KMS-11 (cell line): ENCODE measurements around the gene TENM3.

ENCODE experiments used
- H2AFZ ChIP-seq: fragments of 200-600 bp; sonication (generic); 2 replicates; pipeline ENCODE4 v1.6.1; 2016; ENCODE audit warnings: antibody characterized with exemption, mixed run types, low read depth
- H3K27ac ChIP-seq: fragments of 200-600 bp; sonication (generic); 2 replicates; pipeline ENCODE4 v1.6.1; 2016; ENCODE audit warnings: mild to moderate bottlenecking, mixed run types
- H3K27me3 ChIP-seq: fragments of 200-600 bp; sonication (generic); 2 replicates; pipeline ENCODE4 v1.6.1; 2017; ENCODE audit warnings: mild to moderate bottlenecking, low read depth, mixed run types, moderate library complexity; ENCODE audit not compliant: insufficient read depth
- H3K36me3 ChIP-seq: fragments of 200-600 bp; sonication (generic); 2 replicates; pipeline ENCODE4 v1.6.1; 2017; ENCODE audit warnings: mild to moderate bottlenecking, mixed run types; ENCODE audit not compliant: insufficient read depth
- H3K4me1 ChIP-seq: fragments of 200-600 bp; sonication (generic); 2 replicates; pipeline ENCODE4 v1.6.1; 2016; ENCODE audit warnings: mild to moderate bottlenecking, low read depth, mixed run types; ENCODE audit not compliant: poor library complexity, severe bottlenecking
- H3K4me2 ChIP-seq: fragments of 200-600 bp; sonication (generic); 2 replicates; pipeline ENCODE4 v1.7.0; 2016; ENCODE audit warnings: mild to moderate bottlenecking, mixed run types
- H3K4me3 ChIP-seq: fragments of 200-600 bp; sonication (generic); IDR thresholded peaks from 2 replicates; pipeline ENCODE4 v1.6.1; 2017; ENCODE audit warnings: low read depth, low read length, mixed read lengths; ENCODE audit not compliant: insufficient read depth
- H3K79me2 ChIP-seq: fragments of 200-600 bp; sonication (generic); 2 replicates; pipeline ENCODE4 v1.6.1; 2016; ENCODE audit warnings: low read depth, mixed run types; ENCODE audit not compliant: insufficient read depth
- H3K9ac ChIP-seq: fragments of 200-600 bp; sonication (generic); 2 replicates; pipeline ENCODE4 v1.6.1; 2016; ENCODE audit warnings: mild to moderate bottlenecking, mixed run types
- H4K20me1 ChIP-seq: fragments of 200-600 bp; sonication (generic); 2 replicates; pipeline ENCODE4 v1.6.1; 2016; ENCODE audit warnings: mild to moderate bottlenecking, mixed run types; ENCODE audit not compliant: insufficient read depth
- TF ChIP-seq, protein P1 (sequence below): fragments of 200-600 bp; sonication (generic); conservative IDR thresholded peaks from 2 replicates; pipeline ENCODE4 v1.6.1; 2017; ENCODE audit warnings: low read depth, mild to moderate bottlenecking, antibody characterized with exemption, low read length, moderate library complexity, mixed read lengths

The TENM3 gene

DNA sequence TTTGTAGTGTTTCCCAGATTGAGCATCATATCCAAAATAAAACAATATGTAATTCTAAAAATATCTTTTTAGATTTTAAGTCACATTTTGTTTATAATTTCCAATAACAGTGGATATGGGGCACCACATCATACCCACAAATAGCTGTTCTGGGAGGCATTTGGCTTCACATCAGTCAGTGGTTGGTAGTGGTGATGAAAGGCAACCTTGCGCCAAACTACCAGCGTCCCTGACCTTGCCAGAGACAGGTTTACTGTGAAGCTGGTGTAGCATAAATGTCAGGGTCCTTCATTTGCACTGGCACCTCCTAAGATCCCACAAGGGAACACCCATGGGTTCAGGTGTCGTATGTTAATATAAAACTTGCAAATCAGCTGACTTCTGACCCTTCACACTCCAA is 451.8 kb downstream of the TENM3 start:
- Histone ChIP-seq H3K4me3 (no peak overlapping the region), H2AFZ (no peak overlapping the region), H3K36me3 (no peaks in the 10 kb centered on the region), H3K9ac (no peak overlapping the region), H3K79me2 (no peaks in the 10 kb centered on the region), H3K27me3 (no peaks in the 10 kb centered on the region), H3K27ac (no peak overlapping the region), H3K4me2 (no peak overlapping the region), H4K20me1 (no peaks in the 10 kb centered on the region), H3K4me1 (no peaks in the 10 kb centered on the region)
- TF ChIP-seq, protein P1, sequence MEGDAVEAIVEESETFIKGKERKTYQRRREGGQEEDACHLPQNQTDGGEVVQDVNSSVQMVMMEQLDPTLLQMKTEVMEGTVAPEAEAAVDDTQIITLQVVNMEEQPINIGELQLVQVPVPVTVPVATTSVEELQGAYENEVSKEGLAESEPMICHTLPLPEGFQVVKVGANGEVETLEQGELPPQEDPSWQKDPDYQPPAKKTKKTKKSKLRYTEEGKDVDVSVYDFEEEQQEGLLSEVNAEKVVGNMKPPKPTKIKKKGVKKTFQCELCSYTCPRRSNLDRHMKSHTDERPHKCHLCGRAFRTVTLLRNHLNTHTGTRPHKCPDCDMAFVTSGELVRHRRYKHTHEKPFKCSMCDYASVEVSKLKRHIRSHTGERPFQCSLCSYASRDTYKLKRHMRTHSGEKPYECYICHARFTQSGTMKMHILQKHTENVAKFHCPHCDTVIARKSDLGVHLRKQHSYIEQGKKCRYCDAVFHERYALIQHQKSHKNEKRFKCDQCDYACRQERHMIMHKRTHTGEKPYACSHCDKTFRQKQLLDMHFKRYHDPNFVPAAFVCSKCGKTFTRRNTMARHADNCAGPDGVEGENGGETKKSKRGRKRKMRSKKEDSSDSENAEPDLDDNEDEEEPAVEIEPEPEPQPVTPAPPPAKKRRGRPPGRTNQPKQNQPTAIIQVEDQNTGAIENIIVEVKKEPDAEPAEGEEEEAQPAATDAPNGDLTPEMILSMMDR = no peak

GRCh38 chr4:182695842-182696241 is 452.6 kb downstream of the TENM3 start:
- no peak overlapping the region for H2AFZ ChIP-seq
- no peaks in the 10 kb centered on the region for H3K79me2 ChIP-seq
- H3K4me3 ChIP-seq = no peak overlapping the region
- no peaks in the 10 kb centered on the region for H4K20me1 ChIP-seq
- H3K36me3 ChIP-seq = no peaks in the 10 kb centered on the region
- no peak overlapping the region for H3K4me2 ChIP-seq
- H3K27ac ChIP-seq = no peak overlapping the region
- no peaks in the 10 kb centered on the region for H3K4me1 ChIP-seq
- H3K9ac ChIP-seq = no peak overlapping the region
- TF ChIP-seq, protein P1 = no peak
- H3K27me3 ChIP-seq = no peaks in the 10 kb centered on the region

DNA sequence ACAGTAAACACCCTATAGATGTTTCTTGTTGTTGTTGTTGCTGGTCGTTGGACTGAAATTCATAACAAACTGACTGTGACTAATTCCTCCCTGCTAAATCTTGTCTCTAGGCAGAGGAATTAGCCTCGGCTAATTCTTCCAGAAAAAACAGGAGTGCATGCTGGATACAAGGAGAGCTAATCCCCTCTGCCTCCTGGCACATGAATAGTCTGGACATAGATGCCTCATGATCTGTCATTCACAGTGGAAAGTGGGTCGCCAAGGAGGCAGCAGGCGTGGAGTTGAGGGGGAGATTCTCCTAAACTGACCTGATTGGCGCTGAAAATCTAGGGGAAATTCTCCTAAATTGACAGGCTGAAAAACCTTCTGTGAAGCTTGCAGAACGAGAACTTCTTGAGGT is 453.9 kb downstream of the TENM3 start:
- H3K4me2 ChIP-seq = no peak overlapping the region
- H3K79me2 ChIP-seq = no peaks in the 10 kb centered on the region
- no peak overlapping the region for H3K4me3 ChIP-seq
- TF ChIP-seq, protein P1 = no peak
- H2AFZ ChIP-seq = no peak overlapping the region
- H3K27ac ChIP-seq = no peak overlapping the region
- no peaks in the 10 kb centered on the region for H3K4me1 ChIP-seq
- H3K9ac ChIP-seq = no peak overlapping the region
- no peaks in the 10 kb centered on the region for H4K20me1 ChIP-seq
- no peaks in the 10 kb centered on the region for H3K27me3 ChIP-seq
- no peaks in the 10 kb centered on the region for H3K36me3 ChIP-seq

GRCh38 chr4:182698212-182698611 is 455.0 kb downstream of the TENM3 start:
- H2AFZ ChIP-seq = no peak overlapping the region
- H3K4me2 ChIP-seq = no peak overlapping the region
- no peaks in the 10 kb centered on the region for H3K79me2 ChIP-seq
- no peaks in the 10 kb centered on the region for H3K27me3 ChIP-seq
- no peak overlapping the region for H3K9ac ChIP-seq
- no peaks in the 10 kb centered on the region for H3K36me3 ChIP-seq
- H4K20me1 ChIP-seq = no peaks in the 10 kb centered on the region
- H3K4me1 ChIP-seq = no peaks in the 10 kb centered on the region
- TF ChIP-seq, protein P1 = no peak
- H3K27ac ChIP-seq = no peak overlapping the region
- H3K4me3 ChIP-seq = no peak overlapping the region
